ENCODE data around the gene PLEKHG2. TPM values are rescaled to one million over a fixed set of nuclear protein-coding genes. Genes with fewer than 3 reads are reported as not detected.

The PLEKHG2 gene
- total RNA-seq, 4 donors from 2014 or later = 6.4 to 29.9 (median 7.7) TPM

- peak in 1 of 2 donors; percentile 87 for DNase-seq (ENCODE audit: low spot score in 2 of 2)
- Histone ChIP-seq H3K4me1 (peaks cover 88% of the 10 kb centered on the region), H3K27me3 (no peaks in the 10 kb centered on the region), H3K36me3 (no peaks in the 10 kb centered on the region), H3K4me3 (peak overlapping the region; percentile 66), H3K27ac (peak overlapping the region; percentile 100), H3K9me3 (no peaks in the 10 kb centered on the region)
- TF ChIP-seq POLR2A (IDR thresholded peaks at IDR 0.05) = peak in 1 of 2 donors; percentile 40
- no peak for TF ChIP-seq CTCF (IDR thresholded peaks at IDR 0.05)
- peak in 1 of 3 donors; percentile 9 for TF ChIP-seq POLR2AphosphoS5 (IDR thresholded peaks at IDR 0.05)
- WGBS = 49% methylated on average over 18 of the region's 25 CpGs
These were observed 10.7 kb upstream of the PLEKHG2 start for GRCh38 chr19:39401549-39402345.

DNA sequence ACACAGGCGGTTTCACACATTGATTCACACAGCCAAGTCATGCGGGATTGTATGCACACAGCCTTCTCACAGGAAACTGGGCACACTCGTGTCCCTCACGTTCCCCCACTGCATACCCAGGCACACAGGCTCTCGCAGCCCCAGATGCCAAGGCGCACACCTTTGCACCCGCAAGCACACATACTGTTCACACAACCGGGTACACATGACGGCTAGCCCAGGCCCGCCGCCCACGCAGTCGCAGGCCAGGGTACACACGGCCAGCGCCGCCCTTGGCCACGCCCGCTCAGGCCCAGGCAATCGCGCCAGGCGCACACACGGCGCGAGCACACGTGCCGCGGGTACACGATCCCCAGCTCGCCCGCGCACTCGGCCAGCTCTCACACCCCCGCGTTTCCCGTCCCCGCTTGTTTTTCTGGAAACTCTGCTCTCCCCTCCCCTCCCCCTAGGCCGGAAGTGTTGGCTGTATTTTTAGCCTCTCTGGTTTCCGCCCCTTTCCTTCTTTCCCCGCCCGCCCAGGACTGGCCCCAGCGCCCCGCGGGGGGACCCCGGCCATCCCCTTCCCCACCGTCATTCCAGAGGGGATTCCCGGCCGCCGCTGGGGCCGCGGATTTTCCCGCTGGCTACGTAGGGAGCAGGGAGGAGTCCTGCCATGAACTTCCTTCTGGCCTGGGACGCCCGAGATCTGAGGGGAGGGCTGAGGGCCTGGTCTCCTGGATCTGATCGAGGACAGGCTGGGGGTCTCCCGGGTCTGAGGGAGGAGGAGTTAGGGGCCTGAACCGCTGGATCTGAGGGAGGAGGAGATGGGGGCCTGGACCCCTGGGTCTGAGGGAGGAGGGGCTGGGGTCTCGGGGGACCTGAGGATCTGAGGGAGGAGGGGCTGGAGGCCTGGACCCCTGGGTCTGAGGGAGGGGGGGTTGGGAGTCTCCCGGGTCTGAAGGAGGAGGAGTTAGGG, 9.8 kb upstream of the PLEKHG2 start:
- Histone ChIP-seq H3K27ac (peak overlapping the region; percentile 100), H3K4me3 (peak overlapping the region; percentile 66), H3K27me3 (no peaks in the 10 kb centered on the region), H3K9me3 (no peaks in the 10 kb centered on the region), H3K4me1 (peaks cover 81% of the 10 kb centered on the region), H3K36me3 (peaks cover 9% of the 10 kb centered on the region)
- 3% methylated on average over 48 of the region's 59 CpGs for WGBS
- DNase-seq (ENCODE audit: low spot score in 2 of 2) = peak; percentile 98 to 99
- TF ChIP-seq POLR2AphosphoS5 (IDR thresholded peaks at IDR 0.05) = peak; percentile 61 to 93 (median 92)
- TF ChIP-seq EP300 (IDR thresholded peaks at IDR 0.05) = no peak
- TF ChIP-seq POLR2A (IDR thresholded peaks at IDR 0.05) = peak in 1 of 2 donors; percentile 49
- TF ChIP-seq CTCF (IDR thresholded peaks at IDR 0.05) = no peak

GRCh38 chr19:39403331-39404312, 8.8 kb upstream of the PLEKHG2 start:
- TF ChIP-seq CTCF (IDR thresholded peaks at IDR 0.05) = no peak
- TF ChIP-seq EP300 (IDR thresholded peaks at IDR 0.05) = peak; percentile 81
- peak; percentile 85 to 96 (median 95) for TF ChIP-seq POLR2AphosphoS5 (IDR thresholded peaks at IDR 0.05)
- peak; percentile 54 to 93 for TF ChIP-seq POLR2A (IDR thresholded peaks at IDR 0.05)
- peaks cover 19% of the 10 kb centered on the region for H3K36me3 ChIP-seq
- WGBS = under 1% methylated on average over 22 of the region's 43 CpGs
- no peaks in the 10 kb centered on the region for H3K27me3 ChIP-seq
- H3K4me3 ChIP-seq = peak overlapping the region; percentile 66
- H3K4me1 ChIP-seq = peaks cover 71% of the 10 kb centered on the region
- peak; percentile 99 to 100 for DNase-seq (ENCODE audit: low spot score in 2 of 2)
- no peaks in the 10 kb centered on the region for H3K9me3 ChIP-seq
- peak overlapping the region; percentile 100 for H3K27ac ChIP-seq

- DNase-seq (ENCODE audit: low spot score in 2 of 2) = no peak
- Histone ChIP-seq H3K27me3 (no peaks in the 10 kb centered on the region), H3K4me3 (peak overlapping the region; percentile 93), H3K36me3 (peaks cover 22% of the 10 kb centered on the region), H3K4me1 (peaks cover 63% of the 10 kb centered on the region), H3K27ac (peak overlapping the region; percentile 100), H3K9me3 (no peaks in the 10 kb centered on the region)
- no peak for TF ChIP-seq POLR2AphosphoS5 (IDR thresholded peaks at IDR 0.05)
- TF ChIP-seq POLR2A (IDR thresholded peaks at IDR 0.05) = no peak
- TF ChIP-seq CTCF (IDR thresholded peaks at IDR 0.05) = no peak
- TF ChIP-seq EP300 (IDR thresholded peaks at IDR 0.05) = no peak
- WGBS = 68% methylated on average over 17 of the region's 17 CpGs
These were observed 7.1 kb upstream of the PLEKHG2 start for GRCh38 chr19:39405261-39405957.
